ENCODE data around the gene LRBA.
"Not testable (repeated sequence)": the region's sequence is repeated elsewhere in the genome, so short reads cannot be mapped to it uniquely, and the experiment has no call there.

The LRBA gene

DNA sequence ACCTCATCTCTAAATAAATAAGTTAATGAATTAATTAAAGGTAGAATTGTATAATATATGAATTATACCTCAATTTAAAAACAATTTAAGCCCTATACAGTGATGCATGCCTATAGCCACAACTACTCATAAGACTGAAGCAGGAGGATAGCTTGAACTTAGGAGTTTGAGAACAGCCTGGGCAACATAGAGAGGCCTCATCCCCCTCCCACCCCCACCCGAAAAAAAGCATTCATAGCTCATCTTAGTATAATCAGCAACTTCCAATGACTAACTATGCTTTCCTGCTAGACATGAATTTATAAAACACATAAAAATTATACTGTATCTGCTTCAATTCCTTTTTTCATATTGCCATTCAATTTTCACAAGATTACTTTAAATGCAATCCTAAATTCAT is 1.6 kb downstream of the LRBA start:
- Histone ChIP-seq H3K27me3 (ENCODE audit: control insufficient read depth, insufficient read depth, low read length) (no peaks in the 10 kb centered on the region), H3K9ac (ENCODE audit: low read depth, low read length) (no peak overlapping the region), H3K4me3 (ENCODE audit: low read depth, low read length) (peak overlapping the region; percentile 89), H3K36me3 (ENCODE audit: control insufficient read depth, insufficient read depth, low read length) (no peaks in the 10 kb centered on the region), H3K4me1 (ENCODE audit: control insufficient read depth, insufficient read depth, low read length) (no peaks in the 10 kb centered on the region), H3K9me3 (ENCODE audit: control insufficient read depth, insufficient read depth, low read length) (no peaks in the 10 kb centered on the region)

DNA sequence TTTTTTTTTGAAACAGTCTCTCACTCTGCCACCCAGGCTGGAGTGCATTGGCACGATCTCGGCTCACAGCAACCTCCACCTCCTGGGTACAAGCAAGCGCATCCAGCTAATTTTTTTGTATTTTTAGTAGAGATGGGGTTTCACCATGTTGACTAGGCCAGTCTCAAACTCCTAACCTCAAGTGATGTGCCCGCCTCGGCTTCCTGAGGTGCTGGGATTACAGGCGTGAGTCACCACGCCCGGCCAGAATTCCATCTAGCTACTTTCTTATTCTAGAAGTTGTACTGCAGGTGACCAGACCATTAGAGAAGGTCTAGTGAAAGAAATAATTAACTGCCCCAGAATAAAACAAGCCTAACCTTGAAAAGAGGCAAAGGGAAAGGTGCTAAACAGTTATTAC is 2.3 kb downstream of the LRBA start:
- H3K9ac ChIP-seq (ENCODE audit: low read depth, low read length): no peak overlapping the region
- no peaks in the 10 kb centered on the region for H3K36me3 ChIP-seq (ENCODE audit: control insufficient read depth, insufficient read depth, low read length)
- no peaks in the 10 kb centered on the region for H3K27me3 ChIP-seq (ENCODE audit: control insufficient read depth, insufficient read depth, low read length)
- H3K9me3 ChIP-seq (ENCODE audit: control insufficient read depth, insufficient read depth, low read length): no peaks in the 10 kb centered on the region
- peaks cover 3% of the 10 kb centered on the region for H3K4me1 ChIP-seq (ENCODE audit: control insufficient read depth, insufficient read depth, low read length)
- H3K4me3 ChIP-seq (ENCODE audit: low read depth, low read length): peak overlapping the region; percentile 89

DNA sequence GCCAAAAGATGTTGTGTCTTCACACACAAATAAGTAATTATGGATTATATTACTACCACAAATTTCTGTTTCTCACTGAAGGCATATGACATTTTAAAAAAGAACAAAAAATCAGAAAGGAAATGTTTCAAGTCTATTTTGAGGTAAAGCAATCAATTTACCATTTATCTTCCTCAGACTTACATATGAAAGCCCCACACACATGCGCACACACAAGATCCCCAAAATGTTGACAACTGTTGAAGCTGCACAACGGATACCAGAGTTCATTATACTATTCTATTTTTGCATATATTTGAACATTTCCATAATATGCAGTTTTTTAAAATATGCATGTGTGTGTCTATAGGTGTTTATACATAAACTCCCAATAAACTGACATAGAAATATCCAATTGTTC is 2.7 kb downstream of the LRBA start:
- H3K4me1 ChIP-seq (ENCODE audit: control insufficient read depth, insufficient read depth, low read length): peaks cover 3% of the 10 kb centered on the region
- H3K4me3 ChIP-seq (ENCODE audit: low read depth, low read length): peak overlapping the region; percentile 89
- no peak overlapping the region for H3K9ac ChIP-seq (ENCODE audit: low read depth, low read length)
- H3K27me3 ChIP-seq (ENCODE audit: control insufficient read depth, insufficient read depth, low read length): no peaks in the 10 kb centered on the region
- H3K9me3 ChIP-seq (ENCODE audit: control insufficient read depth, insufficient read depth, low read length): no peaks in the 10 kb centered on the region
- no peaks in the 10 kb centered on the region for H3K36me3 ChIP-seq (ENCODE audit: control insufficient read depth, insufficient read depth, low read length)

DNA sequence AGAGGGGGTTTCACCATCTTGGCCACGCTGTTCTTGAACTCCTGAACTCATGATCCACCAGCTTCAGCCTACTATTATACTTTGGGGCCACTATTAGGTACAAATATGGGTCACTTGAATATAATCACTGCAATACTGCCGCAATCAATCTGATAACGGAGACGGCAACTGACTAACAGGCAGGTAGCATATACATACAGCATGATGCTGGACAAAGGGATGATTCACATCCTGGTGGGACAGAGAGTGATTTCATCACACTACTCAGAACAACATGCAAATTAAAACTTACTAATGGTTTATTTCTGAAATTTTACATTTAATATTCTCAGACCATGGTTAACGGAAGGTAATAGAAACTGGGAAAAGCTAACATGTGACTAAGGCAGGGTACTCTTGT is 10.9 kb downstream of the LRBA start:
- H3K36me3 ChIP-seq (ENCODE audit: control insufficient read depth, insufficient read depth, low read length): no peaks in the 10 kb centered on the region
- H3K4me3 ChIP-seq (ENCODE audit: low read depth, low read length): no peak overlapping the region
- H3K9me3 ChIP-seq (ENCODE audit: control insufficient read depth, insufficient read depth, low read length): no peaks in the 10 kb centered on the region
- no peaks in the 10 kb centered on the region for H3K27me3 ChIP-seq (ENCODE audit: control insufficient read depth, insufficient read depth, low read length)
- no peak overlapping the region for H3K9ac ChIP-seq (ENCODE audit: low read depth, low read length)
- peaks cover 6% of the 10 kb centered on the region for H3K4me1 ChIP-seq (ENCODE audit: control insufficient read depth, insufficient read depth, low read length)

DNA sequence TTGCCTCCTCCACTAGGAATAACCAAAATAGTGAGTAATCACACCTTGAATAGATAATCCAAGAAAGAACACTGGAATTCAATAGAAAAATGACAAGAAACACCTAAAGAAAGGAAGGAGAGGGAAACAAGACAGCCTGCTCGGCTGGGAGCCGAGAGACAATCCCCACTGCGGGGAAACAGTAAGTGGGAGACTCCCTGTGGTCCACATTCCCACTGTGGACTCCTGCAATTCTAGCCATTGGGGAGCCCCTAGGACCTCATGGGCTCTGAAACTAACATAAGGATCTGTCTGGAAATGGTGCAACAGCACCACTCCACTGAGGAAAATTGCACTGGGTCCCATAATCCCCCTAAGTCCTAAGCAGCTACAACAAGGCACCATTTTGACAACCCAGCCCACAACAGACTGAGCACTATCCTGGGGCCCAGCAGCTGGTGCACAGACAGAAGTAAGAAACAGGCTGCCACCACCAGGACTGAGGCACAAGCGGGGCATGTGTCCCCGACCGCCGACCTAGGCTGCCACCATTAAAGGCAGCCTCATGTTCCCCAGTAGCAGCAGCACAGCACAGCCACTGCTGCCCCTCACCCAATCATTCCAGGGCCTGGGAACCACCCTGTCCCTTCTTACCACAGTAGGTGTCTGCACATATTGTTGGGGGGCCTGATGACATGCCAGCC is 14.2 kb downstream of the LRBA start:
- H3K4me3 ChIP-seq (ENCODE audit: low read depth, low read length): no peak overlapping the region
- H3K4me1 ChIP-seq (ENCODE audit: control insufficient read depth, insufficient read depth, low read length): peaks cover 3% of the 10 kb centered on the region

DNA sequence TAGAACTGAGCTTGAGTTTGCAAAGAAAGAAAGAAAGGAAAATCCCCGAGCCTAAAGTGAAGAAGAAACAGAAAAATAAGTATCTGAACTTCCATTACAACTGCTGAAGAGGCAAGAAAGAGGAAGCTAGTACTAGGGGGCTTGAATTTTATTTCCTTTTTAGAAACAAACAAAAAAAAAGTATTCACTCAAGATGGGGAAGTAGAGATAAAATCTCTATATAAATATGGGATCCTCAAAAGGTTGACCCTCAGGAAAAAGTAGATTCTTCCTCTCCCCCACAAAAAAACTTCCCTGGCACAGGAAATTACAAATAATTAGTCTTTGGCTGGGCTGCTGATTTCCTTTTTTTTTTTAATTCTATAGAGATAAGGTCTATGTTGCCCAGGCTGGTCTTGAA is 16.0 kb downstream of the LRBA start:
- Histone ChIP-seq H3K36me3 (ENCODE audit: control insufficient read depth, insufficient read depth, low read length) (no peaks in the 10 kb centered on the region), H3K4me3 (ENCODE audit: low read depth, low read length) (no peak overlapping the region), H3K9ac (ENCODE audit: low read depth, low read length) (no peak overlapping the region), H3K4me1 (ENCODE audit: control insufficient read depth, insufficient read depth, low read length) (peaks cover 7% of the 10 kb centered on the region), H3K27me3 (ENCODE audit: control insufficient read depth, insufficient read depth, low read length) (no peaks in the 10 kb centered on the region), H3K9me3 (ENCODE audit: control insufficient read depth, insufficient read depth, low read length) (no peaks in the 10 kb centered on the region)

More for the DNA sequence above, 14.2 kb downstream of the LRBA start:
- H3K9me3 ChIP-seq (ENCODE audit: control insufficient read depth, insufficient read depth, low read length): no peaks in the 10 kb centered on the region
- H3K36me3 ChIP-seq (ENCODE audit: control insufficient read depth, insufficient read depth, low read length): no peaks in the 10 kb centered on the region
- no peaks in the 10 kb centered on the region for H3K27me3 ChIP-seq (ENCODE audit: control insufficient read depth, insufficient read depth, low read length)
- no peak overlapping the region for H3K9ac ChIP-seq (ENCODE audit: low read depth, low read length)

DNA sequence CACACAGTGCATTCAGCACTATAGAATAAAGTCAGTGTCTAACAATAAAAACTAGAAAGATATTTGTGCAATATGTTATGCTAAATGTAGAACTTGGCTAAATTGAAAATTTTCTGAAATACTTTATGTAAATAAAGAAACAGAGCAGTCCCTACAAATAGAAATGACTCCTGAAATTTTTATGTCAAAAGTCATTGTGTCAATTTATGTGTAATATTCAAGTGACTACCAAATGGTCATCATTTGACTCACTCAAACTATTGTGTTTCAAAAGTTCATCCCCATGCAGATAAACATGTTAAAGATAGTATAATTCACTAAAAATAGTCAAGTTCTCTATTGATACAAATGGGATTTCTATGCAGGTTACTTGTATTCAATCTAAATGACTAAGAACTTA is 17.9 kb downstream of the LRBA start:
- no peaks in the 10 kb centered on the region for H3K27me3 ChIP-seq (ENCODE audit: control insufficient read depth, insufficient read depth, low read length)
- no peak overlapping the region for H3K9ac ChIP-seq (ENCODE audit: low read depth, low read length)

DNA sequence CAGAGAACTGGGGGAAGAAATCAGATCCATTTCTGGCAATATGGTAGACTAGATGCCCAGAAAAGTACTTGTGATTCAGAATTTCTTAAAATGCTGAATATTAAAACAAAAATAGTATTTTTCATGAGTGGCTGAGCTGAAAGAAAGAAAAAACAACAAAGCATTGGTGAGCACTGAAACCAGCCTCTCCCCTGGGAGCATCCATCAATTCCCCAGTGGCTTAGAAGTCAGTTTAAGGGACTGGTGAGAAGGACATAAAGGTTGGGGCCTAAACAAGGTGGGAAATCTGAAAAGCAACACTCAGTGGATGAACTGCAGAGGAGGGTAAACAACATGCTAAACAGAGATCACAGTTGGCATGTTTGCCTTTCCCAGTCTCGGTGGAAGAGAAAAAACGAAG is 20.4 kb downstream of the LRBA start:
- H3K36me3 ChIP-seq (ENCODE audit: control insufficient read depth, insufficient read depth, low read length): no peaks in the 10 kb centered on the region
- H3K27me3 ChIP-seq (ENCODE audit: control insufficient read depth, insufficient read depth, low read length): no peaks in the 10 kb centered on the region
- peaks cover 4% of the 10 kb centered on the region for H3K4me1 ChIP-seq (ENCODE audit: control insufficient read depth, insufficient read depth, low read length)
- no peak overlapping the region for H3K9ac ChIP-seq (ENCODE audit: low read depth, low read length)
- no peak overlapping the region for H3K4me3 ChIP-seq (ENCODE audit: low read depth, low read length)
- no peaks in the 10 kb centered on the region for H3K9me3 ChIP-seq (ENCODE audit: control insufficient read depth, insufficient read depth, low read length)

More for the DNA sequence above, 17.9 kb downstream of the LRBA start:
- peaks cover 7% of the 10 kb centered on the region for H3K4me1 ChIP-seq (ENCODE audit: control insufficient read depth, insufficient read depth, low read length)
- no peak overlapping the region for H3K4me3 ChIP-seq (ENCODE audit: low read depth, low read length)
- no peaks in the 10 kb centered on the region for H3K9me3 ChIP-seq (ENCODE audit: control insufficient read depth, insufficient read depth, low read length)
- no peaks in the 10 kb centered on the region for H3K36me3 ChIP-seq (ENCODE audit: control insufficient read depth, insufficient read depth, low read length)

DNA sequence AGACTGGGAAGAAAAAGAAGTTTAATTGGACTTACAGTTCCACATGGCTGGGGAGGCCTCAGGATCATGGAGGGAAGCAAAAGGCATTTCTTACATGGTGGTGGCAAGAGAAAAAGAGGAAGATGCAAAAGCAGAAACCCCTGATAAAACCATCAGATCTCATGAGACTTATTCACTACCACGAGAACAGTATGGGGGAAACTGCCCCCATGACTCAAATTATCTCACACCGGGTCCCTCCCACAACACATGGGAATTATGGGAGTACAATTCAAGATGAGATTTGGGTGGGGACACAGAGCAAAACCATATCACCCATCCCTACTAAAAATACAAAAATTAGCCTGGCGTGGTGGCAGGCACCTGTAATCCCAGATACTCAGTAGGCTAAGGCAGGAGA is 21.5 kb downstream of the LRBA start:
- H3K4me3 ChIP-seq (ENCODE audit: low read depth, low read length); H3K27me3 ChIP-seq (ENCODE audit: control insufficient read depth, insufficient read depth, low read length); H3K9me3 ChIP-seq (ENCODE audit: control insufficient read depth, insufficient read depth, low read length); H3K4me1 ChIP-seq (ENCODE audit: control insufficient read depth, insufficient read depth, low read length); H3K36me3 ChIP-seq (ENCODE audit: control insufficient read depth, insufficient read depth, low read length); H3K9ac ChIP-seq (ENCODE audit: low read depth, low read length): not testable (repeated sequence)

DNA sequence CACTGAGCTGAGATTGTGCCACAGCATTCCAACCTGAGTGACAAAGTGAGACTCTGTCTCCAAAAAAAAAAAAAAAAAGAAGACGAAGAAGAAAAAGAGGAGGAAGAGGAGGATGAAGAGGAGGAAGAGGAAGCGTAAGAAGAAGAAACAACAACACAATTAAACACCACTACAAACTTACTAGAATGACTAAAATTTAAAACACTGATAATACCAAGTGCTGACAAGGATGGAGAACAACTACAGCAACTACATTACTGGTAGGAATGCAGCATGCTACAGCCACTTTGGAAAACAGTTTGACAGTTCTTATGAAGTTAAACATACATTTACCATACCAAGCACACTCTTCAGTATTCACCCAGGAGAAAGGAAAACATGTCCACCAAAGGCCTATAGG is 24.1 kb downstream of the LRBA start:
- Histone ChIP-seq H3K36me3 (ENCODE audit: control insufficient read depth, insufficient read depth, low read length) (no peaks in the 10 kb centered on the region), H3K4me3 (ENCODE audit: low read depth, low read length) (no peak overlapping the region), H3K9ac (ENCODE audit: low read depth, low read length) (no peak overlapping the region), H3K4me1 (ENCODE audit: control insufficient read depth, insufficient read depth, low read length) (peaks cover 4% of the 10 kb centered on the region), H3K9me3 (ENCODE audit: control insufficient read depth, insufficient read depth, low read length) (no peaks in the 10 kb centered on the region), H3K27me3 (ENCODE audit: control insufficient read depth, insufficient read depth, low read length) (no peaks in the 10 kb centered on the region)

DNA sequence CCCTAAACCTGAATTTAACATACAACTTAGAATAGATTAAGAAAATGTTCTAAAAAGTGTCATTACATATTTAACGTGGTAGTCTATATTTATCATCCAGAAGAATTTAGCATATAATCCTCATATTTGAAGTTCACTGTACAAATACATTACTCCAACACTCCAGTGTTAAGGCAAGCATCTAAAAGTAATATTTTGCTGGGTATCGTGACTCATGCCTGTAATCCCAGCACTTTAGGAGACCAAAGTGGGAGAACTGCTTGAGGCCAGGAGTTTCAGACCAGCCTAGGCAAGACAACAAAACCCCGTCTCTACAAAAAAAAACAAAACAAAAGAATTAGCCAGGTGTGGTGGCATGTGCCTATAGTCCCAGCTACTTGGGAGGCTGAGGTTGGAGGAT is 24.8 kb downstream of the LRBA start:
- H3K27me3 ChIP-seq (ENCODE audit: control insufficient read depth, insufficient read depth, low read length): no peaks in the 10 kb centered on the region
- H3K9ac ChIP-seq (ENCODE audit: low read depth, low read length): no peak overlapping the region
- H3K4me1 ChIP-seq (ENCODE audit: control insufficient read depth, insufficient read depth, low read length): peaks cover 4% of the 10 kb centered on the region
- H3K9me3 ChIP-seq (ENCODE audit: control insufficient read depth, insufficient read depth, low read length): no peaks in the 10 kb centered on the region
- H3K36me3 ChIP-seq (ENCODE audit: control insufficient read depth, insufficient read depth, low read length): no peaks in the 10 kb centered on the region
- no peak overlapping the region for H3K4me3 ChIP-seq (ENCODE audit: low read depth, low read length)

DNA sequence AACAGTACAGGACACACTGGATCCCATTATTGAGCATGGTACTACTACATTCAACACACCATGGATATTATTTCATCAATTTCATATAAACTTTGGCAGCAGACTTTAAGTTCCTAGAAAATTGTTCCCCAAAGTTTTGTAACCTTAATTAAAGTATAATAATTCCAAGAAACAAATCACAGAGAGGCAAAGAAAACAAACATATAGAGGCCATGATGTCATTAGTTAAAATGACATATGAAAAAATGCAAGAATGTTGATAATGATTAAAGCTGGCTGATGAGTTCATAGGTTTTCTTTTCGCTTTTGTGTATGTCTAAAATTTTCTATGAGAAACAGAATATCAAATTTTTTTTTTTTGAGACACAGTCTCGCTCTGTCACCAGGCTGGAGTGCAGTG is 26.8 kb downstream of the LRBA start:
- no peaks in the 10 kb centered on the region for H3K27me3 ChIP-seq (ENCODE audit: control insufficient read depth, insufficient read depth, low read length)
- H3K4me3 ChIP-seq (ENCODE audit: low read depth, low read length): no peak overlapping the region
- H3K4me1 ChIP-seq (ENCODE audit: control insufficient read depth, insufficient read depth, low read length): no peaks in the 10 kb centered on the region
- H3K9ac ChIP-seq (ENCODE audit: low read depth, low read length): no peak overlapping the region
- H3K36me3 ChIP-seq (ENCODE audit: control insufficient read depth, insufficient read depth, low read length): no peaks in the 10 kb centered on the region
- H3K9me3 ChIP-seq (ENCODE audit: control insufficient read depth, insufficient read depth, low read length): no peaks in the 10 kb centered on the region

Data from iPS-15b (cell line).